Osteoblast (primary cell): ENCODE data around the gene DGKD. TPM values are rescaled to one million over a fixed set of nuclear protein-coding genes. Genes with fewer than 3 reads are reported as not detected.

Source experiments
- DNase-seq: peaks from one replicate; pipeline ENCODE4 v3.0.0; 2011; ENCODE audit warnings: low spot score, mixed read lengths; ENCODE audit not compliant: insufficient read length; ENCODE audit errors: missing footprints
- H2AFZ ChIP-seq: 2 replicates; pipeline ENCODE4 v1.6.0; 2011; ENCODE audit warnings: mild to moderate bottlenecking, low read length
- H3K27ac ChIP-seq: 2 replicates; pipeline ENCODE4 v1.5.1; 2011; ENCODE audit warnings: mild to moderate bottlenecking, low read depth, low read length, moderate library complexity
- H3K27me3 ChIP-seq: 2 replicates; pipeline ENCODE4 v1.6.0; 2012; ENCODE audit warnings: mild to moderate bottlenecking, control low read depth, inconsistent platforms, low read length, moderate library complexity; ENCODE audit not compliant: insufficient read depth
- H3K36me3 ChIP-seq: 2 replicates; pipeline ENCODE4 v1.5.1; 2011; ENCODE audit warnings: mild to moderate bottlenecking, low read length, control low read depth, moderate library complexity; ENCODE audit not compliant: insufficient read depth
- H3K4me1 ChIP-seq: 2 replicates; pipeline ENCODE4 v1.5.1; 2011; ENCODE audit warnings: mild to moderate bottlenecking, low read length, control low read depth, moderate library complexity; ENCODE audit not compliant: insufficient read depth
- H3K4me2 ChIP-seq: 2 replicates; pipeline ENCODE4 v1.6.0; 2011; ENCODE audit warnings: mild to moderate bottlenecking, low read length; ENCODE audit not compliant: insufficient read depth
- H3K4me3 ChIP-seq: fragments of 200-600 bp; sonication (generic); 3 replicates; pipeline ENCODE4 v1.5.1; 2012; ENCODE audit warnings: mild to moderate bottlenecking, low read length, inconsistent platforms; ENCODE audit not compliant: insufficient read depth
- H3K79me2 ChIP-seq: 2 replicates; pipeline ENCODE4 v1.6.0; 2012; ENCODE audit warnings: mild to moderate bottlenecking, low read length, control low read depth, inconsistent platforms; ENCODE audit not compliant: insufficient read depth
- H3K9me3 ChIP-seq: 2 replicates; pipeline ENCODE4 v1.5.1; 2011; ENCODE audit warnings: low read depth, low read length, control low read depth
- H4K20me1 ChIP-seq: 2 replicates; pipeline ENCODE4 v1.6.0; 2012; ENCODE audit warnings: mild to moderate bottlenecking, low read length, control low read depth; ENCODE audit not compliant: insufficient read depth
- CTCF ChIP-seq: IDR thresholded peaks from 2 replicates; pipeline ENCODE4 v1.5.1; 2011; ENCODE audit warnings: mild to moderate bottlenecking, low read depth, low read length, moderate library complexity; ENCODE audit errors: extremely low read depth
- total RNA-seq: library from RNA; depleted of rRNA; stranded (reverse); fragments of >200 nt; gene quantifications from 2 replicates; pipeline ENCODE4 v1.2.3, GENCODE V29; 2012

DGKD gene
- total RNA-seq, 1 donor, result 6.5 TPM

GRCh38 chr2:233416706-233417105 lies 62.4 kb downstream of the DGKD start:
- no peak overlapping the region for H2AFZ ChIP-seq
- H3K4me2 ChIP-seq, result no peak overlapping the region
- peaks cover 50% of the 10 kb centered on the region for H3K4me1 ChIP-seq
- H4K20me1 ChIP-seq, result no peaks in the 10 kb centered on the region
- no peak for DNase-seq
- H3K79me2 ChIP-seq, result peaks cover 12% of the 10 kb centered on the region
- H3K36me3 ChIP-seq, result no peaks in the 10 kb centered on the region
- no peak overlapping the region for H3K27ac ChIP-seq
- no peak overlapping the region for H3K4me3 ChIP-seq
- no peaks in the 10 kb centered on the region for H3K9me3 ChIP-seq
- H3K27me3 ChIP-seq, result no peaks in the 10 kb centered on the region
- no peak for TF ChIP-seq CTCF

GRCh38 chr2:233417282-233417681 lies 63.0 kb downstream of the DGKD start:
- Histone ChIP-seq H2AFZ (no peak overlapping the region), H3K36me3 (no peaks in the 10 kb centered on the region), H3K27me3 (no peaks in the 10 kb centered on the region), H3K4me2 (no peak overlapping the region), H3K79me2 (peaks cover 12% of the 10 kb centered on the region), H3K9me3 (no peaks in the 10 kb centered on the region), H4K20me1 (no peaks in the 10 kb centered on the region), H3K4me1 (peaks cover 50% of the 10 kb centered on the region), H3K4me3 (no peak overlapping the region), H3K27ac (no peak overlapping the region)
- no peak for DNase-seq
- no peak for TF ChIP-seq CTCF

- DNase-seq, result no peak
- Histone ChIP-seq H2AFZ (no peak overlapping the region), H3K4me2 (no peak overlapping the region), H3K36me3 (no peaks in the 10 kb centered on the region), H3K79me2 (peaks cover 14% of the 10 kb centered on the region), H3K9me3 (no peaks in the 10 kb centered on the region), H4K20me1 (no peaks in the 10 kb centered on the region), H3K4me1 (peaks cover 46% of the 10 kb centered on the region), H3K27ac (peak overlapping the region; percentile 31), H3K27me3 (no peaks in the 10 kb centered on the region), H3K4me3 (no peak overlapping the region)
- TF ChIP-seq CTCF, result no peak
Measured at GRCh38 chr2:233418052-233418760, 63.9 kb downstream of the DGKD start.

- DNase-seq, result no peak
- Histone ChIP-seq H3K4me3 (peak overlapping the region; percentile 37), H2AFZ (peak overlapping the region; percentile 73), H3K4me2 (peak overlapping the region; percentile 65), H4K20me1 (no peaks in the 10 kb centered on the region), H3K27me3 (no peaks in the 10 kb centered on the region), H3K9me3 (no peaks in the 10 kb centered on the region), H3K36me3 (no peaks in the 10 kb centered on the region), H3K4me1 (peaks cover 39% of the 10 kb centered on the region), H3K27ac (peak overlapping the region; percentile 53), H3K79me2 (peaks cover 16% of the 10 kb centered on the region)
- no peak for TF ChIP-seq CTCF
Measured at GRCh38 chr2:233418761-233419546, 64.7 kb downstream of the DGKD start.
